ENCODE data around the gene SMIM44.

SMIM44 gene

DNA sequence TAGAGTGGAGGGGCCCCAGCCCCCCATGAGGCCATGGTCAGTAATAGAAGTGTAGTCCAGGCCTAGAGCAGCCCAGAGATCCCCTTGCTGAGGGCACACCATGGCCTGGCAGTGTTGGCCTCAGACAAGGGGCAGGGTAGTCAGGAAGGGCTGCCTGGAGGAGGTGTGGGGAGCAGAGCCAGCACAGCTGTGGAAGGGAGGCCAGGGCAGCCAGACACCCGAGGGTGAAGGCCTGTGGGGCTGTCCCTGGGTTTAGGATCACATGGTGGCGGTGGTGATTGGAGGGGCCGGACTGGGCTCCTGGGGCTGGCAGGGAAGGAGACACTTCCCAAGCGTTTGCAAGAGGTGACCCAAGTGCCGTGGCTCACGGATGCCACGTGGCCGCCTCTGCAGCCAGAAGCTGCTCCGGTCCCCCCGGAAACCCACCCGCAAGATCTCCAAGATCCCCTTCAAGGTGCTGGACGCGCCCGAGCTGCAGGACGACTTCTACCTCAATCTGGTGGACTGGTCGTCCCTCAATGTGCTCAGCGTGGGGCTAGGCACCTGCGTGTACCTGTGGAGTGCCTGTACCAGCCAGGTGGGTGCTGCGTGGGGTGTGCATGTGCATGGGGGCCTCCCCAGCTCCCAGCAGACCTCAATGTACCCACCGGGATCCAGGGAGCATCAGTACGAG, 44.1 kb upstream of the SMIM44 start:
- no peak overlapping the region for H3K4me2 ChIP-seq
- H4K20me1 ChIP-seq: peaks cover 44 to 92% (median 62%) of the 10 kb centered on the region in 11 experiments
- no peak overlapping the region for H3K27ac ChIP-seq
- H3K36me3 ChIP-seq: peaks cover 71 to 79% (median 76%) of the 10 kb centered on the region in 11 experiments
- H3K9me3 ChIP-seq (replicated peaks in 1 of 11): no peaks in the 10 kb centered on the region
- H3K4me1 ChIP-seq: peaks cover 0 to 22% (median 12%) of the 10 kb centered on the region in 10 experiments; a peak in 12 of 20 replicates
- H3K27me3 ChIP-seq: no peaks in the 10 kb centered on the region
- H3K9ac ChIP-seq: no peak overlapping the region
- H3K4me3 ChIP-seq: no peak overlapping the region
- no peak for TF ChIP-seq Cebpa-rat (IDR thresholded peaks at IDR 0.05)

DNA sequence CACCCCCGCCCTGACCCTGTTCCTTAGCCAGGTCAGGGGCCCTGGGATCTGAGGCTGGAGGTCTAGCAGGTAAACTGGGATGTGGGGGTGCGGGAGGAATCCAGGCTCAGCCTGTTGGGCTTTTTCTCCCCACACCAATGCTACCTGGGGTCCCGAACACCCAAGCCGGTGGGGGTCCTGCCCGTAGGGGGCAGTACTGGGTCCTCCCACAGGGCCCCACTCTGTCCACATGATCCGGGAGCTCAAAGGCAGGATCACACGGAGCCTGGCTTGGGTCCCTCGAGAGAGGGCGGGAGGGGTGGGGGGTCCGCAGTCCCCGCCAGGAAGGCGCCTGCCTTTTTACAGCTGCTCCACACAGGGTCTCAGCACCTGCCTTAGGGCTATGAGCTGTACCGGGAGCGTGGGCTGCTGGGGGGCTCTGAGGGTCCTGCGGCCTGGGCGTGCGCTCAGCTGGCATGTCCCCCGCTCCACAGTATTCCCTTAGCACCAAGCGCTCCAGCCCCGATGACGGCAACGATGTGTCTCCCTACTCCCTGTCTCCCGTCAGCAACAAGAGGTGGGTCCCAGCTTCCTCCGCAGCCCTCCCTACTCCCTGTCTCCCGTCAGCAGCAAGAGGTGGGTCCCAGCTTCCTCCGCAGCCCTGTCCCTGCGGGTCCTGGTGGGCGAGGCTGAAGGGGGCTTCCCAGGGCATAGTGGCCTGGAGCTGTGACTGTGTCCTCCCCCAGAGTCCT, 43.4 kb upstream of the SMIM44 start:
- Histone ChIP-seq H3K36me3 (peaks cover 71 to 79% (median 76%) of the 10 kb centered on the region in 11 experiments), H3K27me3 (no peaks in the 10 kb centered on the region), H3K4me3 (no peak overlapping the region), H3K9me3 (replicated peaks in 1 of 11) (no peaks in the 10 kb centered on the region), H3K4me1 (peaks cover 0 to 28% (median 18%) of the 10 kb centered on the region in 10 experiments; a peak in 13 of 20 replicates), H3K4me2 (no peak overlapping the region), H4K20me1 (peaks cover 44 to 92% (median 62%) of the 10 kb centered on the region in 11 experiments), H3K27ac (no peak overlapping the region), H3K9ac (no peak overlapping the region)
- TF ChIP-seq Cebpa-rat (IDR thresholded peaks at IDR 0.05): no peak

DNA sequence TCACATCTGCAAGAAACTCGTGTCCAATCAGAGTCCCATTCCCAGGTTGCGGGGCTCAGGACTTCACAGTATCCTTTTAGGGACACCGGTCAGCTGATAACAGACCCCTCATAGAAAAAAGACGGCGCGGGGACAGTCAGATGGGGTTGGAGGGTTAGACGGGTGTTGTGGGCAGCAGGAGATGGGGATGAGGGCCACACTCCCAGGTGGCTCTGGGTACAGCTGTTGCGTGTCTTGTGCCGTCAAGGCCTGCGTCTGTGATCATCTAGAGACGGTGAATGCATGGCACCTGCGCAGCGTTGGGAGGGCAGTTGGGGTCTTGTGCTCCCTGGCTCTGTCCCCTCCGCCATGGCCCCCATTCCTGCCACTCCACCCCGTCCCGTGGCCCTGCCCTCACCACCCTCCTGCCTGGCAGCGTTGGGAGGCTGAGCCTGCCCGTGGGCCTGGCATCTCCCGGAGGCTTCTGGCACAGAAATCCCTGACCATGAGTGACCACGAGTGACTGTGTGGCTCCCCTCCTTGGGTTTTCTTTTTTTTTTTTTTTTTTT, 41.7 kb upstream of the SMIM44 start:
- Histone ChIP-seq H3K9me3 (replicated peaks in 1 of 11) (no peaks in the 10 kb centered on the region), H3K4me2 (peak overlapping the region in 6 of 11 experiments; percentile 16 to 44 (median 31); a peak in 9 of 22 replicates), H3K4me3 (no peak overlapping the region), H3K4me1 (peaks cover 11 to 45% (median 35%) of the 10 kb centered on the region in 10 experiments; a peak in 19 of 20 replicates), H3K9ac (no peak overlapping the region), H4K20me1 (peaks cover 61 to 95% (median 71%) of the 10 kb centered on the region in 11 experiments), H3K27me3 (no peaks in the 10 kb centered on the region), H3K36me3 (peaks cover 59 to 79% (median 62%) of the 10 kb centered on the region in 11 experiments), H3K27ac (no peak overlapping the region)
- no peak for TF ChIP-seq Cebpa-rat (IDR thresholded peaks at IDR 0.05)

DNA sequence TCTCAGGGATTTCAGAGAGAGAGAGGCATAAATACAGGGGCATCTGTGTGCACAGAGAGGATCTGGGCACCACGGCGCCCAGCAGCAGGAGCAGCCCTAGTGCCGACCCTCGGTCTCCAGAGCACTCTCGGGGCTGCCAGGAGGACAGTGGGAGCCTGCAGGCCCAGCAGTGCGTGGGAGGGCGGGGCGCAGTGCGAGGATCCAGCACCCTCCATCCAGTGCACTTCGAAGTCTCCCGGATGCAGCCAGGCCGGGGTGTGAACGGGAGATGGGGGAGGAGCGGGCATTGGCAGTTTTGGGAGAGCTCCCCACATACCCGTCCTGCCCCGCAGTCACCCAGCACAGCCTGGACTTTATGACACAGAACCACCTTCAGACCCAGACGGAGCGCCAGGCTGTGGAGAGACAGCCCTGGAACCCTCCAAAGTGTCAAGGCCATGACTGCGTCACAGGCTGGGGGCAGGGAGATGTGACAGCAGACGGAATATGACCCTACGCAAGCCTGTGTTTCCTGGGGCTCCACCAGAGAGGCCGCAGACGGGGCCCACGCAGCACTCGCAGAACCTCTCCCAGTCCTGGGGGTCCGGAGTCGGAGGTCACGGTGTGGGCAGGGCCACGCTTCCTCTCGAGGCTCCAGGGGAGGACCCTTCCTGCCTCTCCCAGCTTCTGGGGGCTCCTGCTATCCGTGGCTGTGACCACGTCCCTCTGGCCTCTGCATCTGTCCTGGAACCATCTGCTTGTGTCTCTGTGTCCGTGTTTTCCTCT, 41.0 kb upstream of the SMIM44 start:
- Histone ChIP-seq H3K9ac (no peak overlapping the region), H3K4me1 (peaks cover 19 to 52% (median 43%) of the 10 kb centered on the region in 10 experiments), H3K9me3 (replicated peaks in 1 of 11) (no peaks in the 10 kb centered on the region), H3K27me3 (no peaks in the 10 kb centered on the region), H3K4me3 (no peak overlapping the region), H4K20me1 (peaks cover 68 to 99% (median 78%) of the 10 kb centered on the region in 11 experiments), H3K36me3 (peaks cover 59 to 86% (median 65%) of the 10 kb centered on the region in 11 experiments), H3K4me2 (peak overlapping the region in 2 of 11 experiments; percentile 24 to 38; a peak in 1 of 22 replicates), H3K27ac (no peak overlapping the region)
- TF ChIP-seq Cebpa-rat (IDR thresholded peaks at IDR 0.05): no peak

DNA sequence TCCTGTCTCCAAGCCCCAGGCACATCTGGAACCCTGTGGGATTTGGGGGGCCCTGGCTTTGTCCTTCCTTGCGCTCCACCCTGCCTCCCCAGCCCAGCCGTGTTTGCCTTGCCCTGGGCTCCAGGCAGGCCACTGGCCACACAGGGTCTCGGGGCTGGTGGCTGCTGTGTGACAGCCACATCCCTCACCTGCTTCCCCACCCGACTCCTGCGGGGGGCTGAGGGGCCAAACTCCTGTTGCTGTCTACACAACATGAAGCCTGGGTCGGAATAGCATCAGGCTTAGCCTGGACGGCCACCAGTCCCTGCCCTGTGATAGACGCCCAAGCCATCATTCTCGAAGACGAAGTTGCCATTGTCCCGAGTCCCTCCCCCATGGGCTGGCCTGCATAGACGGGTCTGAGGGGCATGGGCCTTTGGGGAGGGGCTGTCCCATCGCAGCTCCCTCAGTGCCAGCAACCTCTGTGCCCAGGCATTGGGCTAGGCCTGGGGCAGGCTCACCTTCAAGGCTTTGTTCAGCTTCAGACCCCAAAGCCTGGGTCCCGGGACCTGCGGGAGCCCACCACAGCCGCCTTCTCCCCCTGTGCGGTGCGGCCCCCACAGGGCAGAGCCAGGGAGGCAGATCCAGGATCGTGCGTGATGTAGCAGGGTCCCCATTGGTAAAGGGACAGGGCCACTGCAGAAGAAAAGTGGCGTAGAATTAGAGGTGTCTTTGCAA, 40.3 kb upstream of the SMIM44 start:
- TF ChIP-seq Cebpa-rat (IDR thresholded peaks at IDR 0.05): no peak
- Histone ChIP-seq H3K4me1 (peaks cover 26 to 60% (median 50%) of the 10 kb centered on the region in 10 experiments), H3K27me3 (no peaks in the 10 kb centered on the region), H3K4me2 (no peak overlapping the region), H3K36me3 (peaks cover 59 to 89% (median 65%) of the 10 kb centered on the region in 11 experiments), H3K27ac (no peak overlapping the region), H3K4me3 (no peak overlapping the region), H4K20me1 (peaks cover 76 to 99% (median 86%) of the 10 kb centered on the region in 11 experiments), H3K9me3 (replicated peaks in 1 of 11) (no peaks in the 10 kb centered on the region), H3K9ac (peak overlapping the region in 2 of 11 experiments; percentile 8 to 13; a peak in 1 of 22 replicates)

DNA sequence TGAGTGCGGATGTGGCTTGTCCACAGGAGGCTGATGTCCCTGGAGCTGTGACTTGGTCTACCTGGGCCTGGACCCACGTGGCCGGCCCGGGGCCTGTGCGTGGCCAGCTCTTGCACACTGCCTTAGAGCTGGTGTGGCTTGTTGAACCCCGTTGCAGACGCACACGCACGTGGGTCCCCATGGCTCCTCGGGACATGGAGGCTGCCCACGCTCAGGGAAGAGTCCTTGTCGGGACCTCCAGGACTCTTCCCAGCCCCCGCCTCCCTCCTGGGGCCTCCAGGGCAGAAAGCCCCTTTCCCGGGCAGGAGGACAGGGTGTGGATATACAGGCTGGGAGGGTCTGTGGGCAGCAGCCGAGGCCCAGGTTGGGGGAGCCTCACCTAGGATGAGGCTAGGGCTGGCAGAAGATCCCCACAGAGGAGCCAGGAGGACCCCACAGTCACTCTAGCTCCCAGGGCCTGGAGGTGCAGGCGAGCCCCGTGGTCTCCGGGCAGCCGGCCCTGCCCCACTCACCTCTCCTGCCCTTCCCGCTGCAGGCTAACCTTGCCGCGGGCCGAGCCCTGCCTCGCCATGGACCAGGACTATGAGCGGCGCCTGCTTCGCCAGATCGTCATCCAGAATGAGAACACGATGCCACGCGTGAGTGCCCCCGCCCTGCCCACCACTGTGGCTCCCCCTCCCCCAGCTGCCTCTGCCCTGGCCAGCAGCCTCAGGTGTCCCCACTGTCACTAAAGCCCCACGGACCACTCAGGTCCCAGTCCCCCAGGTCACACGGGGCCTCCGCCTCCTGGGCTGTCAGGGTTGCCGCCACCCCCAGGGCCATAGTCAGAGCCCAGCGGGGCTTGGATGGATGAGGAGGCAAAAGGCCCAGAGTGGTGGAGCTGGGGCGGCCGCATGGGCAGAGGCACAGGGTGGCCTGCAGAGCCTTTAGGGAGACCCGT, 39.5 kb upstream of the SMIM44 start:
- peaks cover 53 to 85% (median 59%) of the 10 kb centered on the region in 11 experiments for H3K36me3 ChIP-seq
- H3K4me1 ChIP-seq: peaks cover 34 to 68% (median 58%) of the 10 kb centered on the region in 10 experiments
- H3K9me3 ChIP-seq (replicated peaks in 1 of 11): no peaks in the 10 kb centered on the region
- no peaks in the 10 kb centered on the region for H3K27me3 ChIP-seq
- TF ChIP-seq Cebpa-rat (IDR thresholded peaks at IDR 0.05): no peak
- H4K20me1 ChIP-seq: peaks cover 84 to 100% (median 94%) of the 10 kb centered on the region in 11 experiments
- H3K9ac ChIP-seq: peak overlapping the region in 3 of 11 experiments; percentile 8 to 14 (median 13); a peak in 2 of 22 replicates
- no peak overlapping the region for H3K27ac ChIP-seq
- no peak overlapping the region for H3K4me3 ChIP-seq
- 0 out of 22 replicates have a peak overlapping the region, but pooled peaks of 1 of the 11 experiments have one; percentile 5 for H3K4me2 ChIP-seq

DNA sequence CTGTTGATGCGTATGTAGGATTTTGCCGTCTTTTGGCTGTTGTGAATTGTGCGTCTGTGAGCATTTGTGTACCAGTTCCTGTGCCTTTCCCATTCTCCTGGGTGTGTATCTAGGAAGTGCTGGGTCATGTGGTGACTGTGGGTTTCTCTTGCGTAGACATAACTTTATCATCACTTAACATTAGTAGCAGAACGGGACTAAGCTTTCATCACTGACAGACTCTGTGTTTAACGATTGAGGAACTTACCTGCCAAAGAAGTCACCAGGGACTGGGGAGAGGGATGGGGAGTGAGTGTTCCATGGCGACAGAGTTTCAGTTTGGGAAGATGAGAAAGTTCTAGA, 37.8 kb upstream of the SMIM44 start:
- H3K36me3 ChIP-seq: peaks cover 37 to 69% (median 44%) of the 10 kb centered on the region in 11 experiments
- no peaks in the 10 kb centered on the region for H3K9me3 ChIP-seq (replicated peaks in 1 of 11)
- H4K20me1 ChIP-seq: peaks cover 97 to 100% (median 98%) of the 10 kb centered on the region in 11 experiments
- no peak overlapping the region for H3K4me3 ChIP-seq
- H3K27ac ChIP-seq: no peak overlapping the region
- H3K4me1 ChIP-seq: peaks cover 50 to 83% (median 74%) of the 10 kb centered on the region in 10 experiments
- no peaks in the 10 kb centered on the region for H3K27me3 ChIP-seq
- no peak for TF ChIP-seq Cebpa-rat (IDR thresholded peaks at IDR 0.05)
- peak overlapping the region; percentile 62 to 97 (median 84); a peak in 20 of 22 replicates for H3K4me2 ChIP-seq
- no peak overlapping the region for H3K9ac ChIP-seq
